GM18520 (cell line): ENCODE results near the gene TTC28.
"Not testable (repeated sequence)": the region's sequence is repeated elsewhere in the genome, so short reads cannot be mapped to it uniquely, and the experiment has no call there.

Experiments used
- ATAC-seq: cut with Tn5 transposase; IDR thresholded peaks from one replicate; pipeline ENCODE4 v1.9.1; 2021; ENCODE audit not compliant: unreplicated experiment

TTC28 gene

DNA sequence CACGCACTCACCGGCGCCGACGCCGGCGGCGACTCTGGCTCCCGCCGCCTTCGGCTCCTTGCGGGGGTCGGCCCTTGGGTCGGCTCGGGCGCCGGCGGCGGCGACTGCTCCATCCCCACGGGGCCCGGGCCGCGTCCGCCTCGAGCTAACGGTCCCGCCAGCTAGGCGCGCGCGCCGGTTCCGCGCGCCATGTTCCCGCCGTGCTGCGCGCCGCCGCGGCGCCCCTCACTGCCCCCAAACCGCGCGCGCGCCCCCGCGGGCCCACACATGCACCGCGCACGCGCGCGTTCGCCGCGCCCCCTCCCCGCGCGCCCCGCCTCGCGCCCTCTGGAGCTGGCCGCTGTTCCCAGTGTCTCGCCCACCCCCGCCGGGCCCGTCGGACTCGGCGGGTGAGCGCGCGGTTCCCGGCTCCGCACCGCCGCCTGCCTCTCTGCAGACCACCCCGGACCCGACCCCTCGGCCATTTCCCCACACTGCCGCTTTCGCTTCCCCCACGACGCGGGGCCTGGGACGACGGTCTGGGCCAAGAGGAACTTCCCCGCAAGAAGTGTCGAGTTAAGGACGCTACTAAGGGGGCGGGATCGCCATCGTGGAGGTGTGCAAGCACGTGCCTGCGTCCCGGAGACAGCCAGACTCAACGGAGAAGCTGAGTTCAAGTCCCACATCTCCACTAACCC is at the start of gene TTC28:
Gene TTC28 (minus strand): TSS at position 230 of the 677 bp plus-strand sequence. CDS start 117 bp downstream, at position 113.
- not testable (repeated sequence) for ATAC-seq

DNA sequence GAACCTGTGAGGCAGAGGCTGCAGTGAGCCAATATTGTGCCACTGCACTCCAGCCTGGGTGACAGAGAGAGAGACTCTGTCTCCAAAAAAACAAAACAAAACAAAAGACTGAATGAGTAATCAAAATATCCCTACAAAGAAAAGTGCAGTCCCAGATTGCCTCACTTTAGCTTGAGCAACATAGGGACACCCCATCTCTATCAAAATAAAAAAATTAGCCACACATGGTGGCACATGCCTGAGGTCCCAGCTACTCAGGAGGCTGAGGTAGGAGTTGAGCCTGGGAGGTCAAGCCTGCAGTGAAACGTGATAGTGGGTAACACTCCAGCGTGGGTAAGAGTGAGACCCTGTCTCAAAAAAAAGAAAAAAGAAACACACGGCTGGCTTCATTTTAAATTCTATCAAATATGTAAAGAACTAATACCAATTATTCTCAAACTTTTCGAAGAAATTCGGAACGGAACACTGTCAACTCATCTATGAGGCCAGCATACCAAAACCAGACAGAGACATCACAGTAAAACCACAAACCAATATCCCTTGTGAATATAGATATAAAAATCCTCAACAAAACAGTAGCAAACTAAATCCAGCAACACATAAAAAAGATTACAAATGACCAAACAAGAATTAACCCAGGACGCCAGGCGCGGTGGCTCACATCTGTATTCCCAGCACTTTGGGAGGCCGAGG is 49.1 kb upstream of the TTC28 start:
- ATAC-seq: no peak

DNA sequence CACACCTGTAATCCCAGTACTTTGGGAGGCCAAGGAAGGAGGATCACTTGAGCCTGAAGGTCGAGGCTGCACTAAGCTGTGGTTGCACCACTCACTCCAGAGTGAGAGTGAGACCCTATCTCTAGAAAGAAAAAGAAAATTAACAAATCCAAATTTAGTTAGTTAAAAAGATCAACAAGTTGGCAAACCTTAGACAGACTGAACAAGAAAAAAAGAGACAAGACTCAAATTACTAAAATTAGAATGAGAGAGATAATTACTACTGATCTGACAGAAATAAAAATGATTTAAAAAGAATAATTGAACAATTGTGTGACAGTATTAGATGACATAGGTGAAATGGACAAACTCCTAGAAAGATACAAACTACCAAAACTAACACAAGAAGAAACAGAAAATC is 48.4 kb upstream of the TTC28 start:
- no peak for ATAC-seq

DNA sequence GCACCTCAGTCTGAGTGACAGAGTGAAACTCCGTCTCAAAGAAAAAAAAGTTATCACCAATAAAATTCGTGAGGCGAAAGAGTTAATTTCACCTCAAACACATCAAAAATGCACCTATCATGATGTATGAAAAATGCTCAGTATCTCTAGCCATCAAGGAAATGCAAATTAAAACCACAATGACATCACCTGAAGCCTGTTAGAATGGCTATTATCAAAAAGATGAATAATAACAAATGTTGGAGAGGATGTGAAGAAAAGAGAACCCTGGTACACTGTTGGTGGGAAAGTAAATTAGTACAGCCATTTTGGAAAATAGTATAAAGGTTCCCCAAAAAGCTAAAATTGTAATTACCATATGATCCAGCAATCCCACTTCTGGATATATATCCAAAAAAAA is 38.4 kb upstream of the TTC28 start:
- no peak for ATAC-seq

DNA sequence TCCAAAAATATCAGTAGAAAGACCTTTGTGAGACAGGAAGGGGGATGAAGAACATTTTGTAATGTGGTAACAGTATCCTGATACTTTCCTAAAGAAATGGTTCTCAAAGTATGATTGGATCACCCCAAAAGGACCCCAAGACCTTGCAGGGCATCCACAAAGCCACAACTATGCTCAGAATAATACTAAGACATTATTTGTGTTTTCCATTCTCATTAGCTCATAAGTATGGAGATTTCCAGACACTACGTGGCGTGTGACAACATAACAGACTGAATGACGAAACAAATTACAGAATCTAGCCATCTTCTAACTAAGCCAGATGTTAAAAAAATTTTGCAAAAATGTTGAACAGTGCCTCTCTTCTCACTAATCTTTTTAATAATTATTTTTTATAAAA is 37.0 kb upstream of the TTC28 start:
- no peak for ATAC-seq

DNA sequence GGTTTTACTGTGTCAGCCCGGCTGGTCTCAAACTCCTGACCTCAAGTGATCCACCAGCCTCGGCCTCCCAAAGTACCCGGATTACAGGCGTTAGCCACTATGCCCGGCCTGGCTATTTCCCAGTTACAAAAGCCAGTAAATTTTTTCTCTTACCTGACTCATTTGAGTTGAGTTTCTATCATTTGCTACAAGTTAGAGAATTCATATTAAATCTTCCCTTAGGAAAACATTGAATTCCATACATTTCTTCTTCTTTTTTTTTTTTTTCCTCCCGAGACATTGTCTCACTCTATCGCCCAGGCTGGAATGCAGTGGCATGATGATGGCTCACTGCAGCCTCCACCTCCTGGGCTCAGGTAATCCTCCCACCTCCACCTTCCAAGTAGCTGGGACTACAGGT is 36.0 kb upstream of the TTC28 start:
- no peak for ATAC-seq

DNA sequence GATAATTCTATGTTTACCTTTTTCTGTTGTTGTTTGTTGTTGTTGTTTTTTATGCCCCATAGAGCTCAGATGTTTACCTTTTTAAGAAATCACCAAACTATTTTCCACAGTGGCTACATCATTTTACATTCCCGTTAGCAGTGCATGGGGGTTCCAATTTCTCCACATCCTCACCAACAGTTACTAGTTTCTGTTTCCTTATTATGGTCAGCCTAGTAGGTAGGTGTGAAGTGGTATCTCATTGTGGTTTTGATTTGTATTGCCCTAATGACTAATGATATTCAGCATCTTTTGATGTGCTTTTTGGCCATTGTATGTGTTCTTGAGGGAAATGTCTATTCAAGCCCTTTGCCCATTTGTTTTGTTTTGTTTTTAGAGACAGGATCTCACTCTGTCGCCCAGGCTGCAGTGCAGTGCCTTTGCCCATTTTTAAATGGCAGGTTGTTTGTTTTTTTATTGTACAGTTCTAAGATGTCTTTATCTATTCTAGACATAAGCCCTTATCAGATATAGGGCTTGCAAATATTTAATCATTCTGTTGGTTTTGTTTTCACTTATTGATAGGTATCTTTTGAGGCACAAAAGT is 34.5 kb upstream of the TTC28 start:
- ATAC-seq: no peak

DNA sequence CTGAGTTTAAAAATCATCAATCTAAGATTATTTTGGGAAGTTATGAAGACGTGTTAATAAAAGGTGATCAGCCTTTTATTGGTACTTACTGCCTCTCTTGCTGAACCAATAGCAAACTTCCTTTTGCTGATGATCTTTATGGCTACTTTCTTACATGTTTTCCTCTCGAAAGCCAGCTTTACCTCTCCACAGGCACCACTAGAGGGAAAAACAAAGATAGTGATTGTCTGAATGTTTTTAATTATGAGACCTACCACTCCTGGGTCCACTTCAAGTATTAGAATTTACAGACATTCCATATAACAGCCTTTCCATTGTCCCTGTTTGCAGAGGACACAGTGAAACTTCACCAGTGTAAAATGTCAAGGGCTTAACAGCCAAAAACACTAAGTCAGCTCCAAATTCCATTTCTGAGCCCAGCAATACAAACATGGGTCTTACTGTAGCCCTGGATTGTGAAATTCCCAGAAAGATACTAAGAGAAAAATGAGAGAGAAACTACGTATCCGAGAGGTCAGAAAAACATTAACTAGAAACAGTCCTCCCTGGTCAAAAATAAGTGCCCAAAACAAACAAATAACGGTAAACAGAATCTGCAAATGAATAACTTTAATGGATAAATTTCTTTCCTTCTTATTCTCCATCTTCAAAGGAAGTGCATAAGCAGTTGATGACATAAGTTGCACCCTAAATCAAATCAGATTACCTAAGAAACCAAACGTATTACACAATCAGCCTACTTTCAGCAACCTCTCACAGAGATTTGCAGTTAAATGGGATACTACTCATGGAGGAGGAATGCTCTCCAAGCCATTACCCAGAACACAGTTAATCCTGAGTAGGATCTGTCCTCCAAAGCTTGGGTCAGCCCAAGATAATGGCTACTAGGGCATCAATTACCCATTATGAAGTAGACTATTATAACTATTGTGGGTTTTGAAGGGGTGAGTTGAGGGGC is 32.5 kb upstream of the TTC28 start:
- no peak for ATAC-seq

DNA sequence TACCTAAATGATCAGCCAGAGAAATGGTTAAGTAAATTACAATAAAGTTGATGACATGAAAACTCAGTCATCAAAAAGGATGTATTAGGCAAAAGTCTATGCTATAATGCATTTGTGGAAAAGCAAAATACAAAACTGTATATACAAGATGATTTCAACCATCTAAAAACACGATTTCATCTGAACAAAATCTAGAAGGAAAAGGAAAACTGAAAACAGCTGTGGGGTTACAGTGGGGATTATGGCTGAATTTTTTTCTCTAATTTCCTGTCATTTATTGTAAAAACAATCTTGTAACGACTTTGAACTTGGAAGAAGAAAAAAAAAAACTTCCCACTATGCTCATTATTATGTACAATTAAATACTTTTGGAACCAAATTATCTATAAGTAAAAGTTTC is 31.7 kb upstream of the TTC28 start:
- no peak for ATAC-seq

DNA sequence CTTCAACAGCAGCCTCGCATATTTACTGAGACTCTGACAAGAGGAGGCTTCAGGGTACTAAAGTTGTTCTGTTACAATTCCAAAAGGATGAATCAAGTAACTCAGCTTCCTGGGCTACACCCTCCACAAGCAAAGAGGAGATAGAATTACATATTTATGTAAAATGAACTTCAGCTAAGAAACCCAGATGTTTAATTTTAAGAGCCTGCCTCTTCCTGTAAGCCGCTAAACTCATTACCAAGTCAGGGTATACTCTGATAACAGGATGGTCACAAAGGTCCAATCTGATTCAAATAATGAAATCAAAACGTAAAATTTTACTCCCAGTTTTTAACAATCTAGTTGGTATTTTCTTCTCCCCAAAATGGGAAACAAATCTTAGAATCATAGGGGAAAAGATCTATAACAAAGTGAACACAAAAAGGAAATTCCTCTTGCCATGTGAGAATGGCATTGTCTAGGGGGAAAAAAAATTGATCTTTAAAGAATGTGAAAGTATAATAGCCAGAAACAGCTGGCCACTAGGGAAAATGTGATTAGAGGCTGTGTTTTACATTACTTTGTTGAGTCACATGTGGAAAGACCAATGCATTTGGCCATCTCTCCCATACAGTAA is 31.0 kb upstream of the TTC28 start:
- ATAC-seq: no peak

DNA sequence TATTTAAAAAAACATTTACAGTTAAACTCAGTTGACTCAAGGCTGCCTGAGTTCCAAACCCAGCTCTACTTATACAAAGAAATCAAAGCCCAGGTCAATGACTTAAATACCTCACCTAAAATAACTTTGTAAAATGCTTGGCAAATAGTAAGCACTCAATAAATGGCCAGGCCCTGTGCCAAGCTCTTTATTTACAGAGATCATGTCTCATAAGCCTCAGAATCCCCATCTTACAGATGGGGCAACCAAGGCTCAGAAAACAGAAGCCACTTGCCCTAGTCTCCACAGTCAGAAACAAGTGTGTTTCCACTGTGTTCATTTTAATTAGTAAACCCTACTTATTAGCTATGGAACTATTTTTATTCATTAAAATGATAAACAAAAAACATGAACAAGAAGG is 30.5 kb upstream of the TTC28 start:
- ATAC-seq: no peak

DNA sequence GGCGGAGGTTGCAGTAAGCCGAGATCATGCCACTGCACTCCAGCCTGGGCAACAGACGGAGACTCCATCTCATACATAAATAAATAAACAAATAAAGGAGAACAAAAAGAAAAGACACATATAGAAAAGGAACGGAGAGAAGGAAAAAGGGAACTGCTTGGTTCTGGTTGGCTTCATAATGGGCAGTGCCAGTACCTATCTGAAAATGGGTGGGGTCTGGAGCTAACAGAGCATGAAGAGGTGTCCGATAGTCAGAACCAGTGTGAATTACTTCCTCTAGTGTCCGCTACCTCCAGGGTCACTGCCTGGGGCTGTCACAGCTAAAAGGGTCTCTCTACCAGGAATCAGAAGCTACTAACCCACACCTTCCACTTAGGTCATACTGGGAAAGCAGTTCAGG is 27.2 kb upstream of the TTC28 start:
- ATAC-seq: no peak

DNA sequence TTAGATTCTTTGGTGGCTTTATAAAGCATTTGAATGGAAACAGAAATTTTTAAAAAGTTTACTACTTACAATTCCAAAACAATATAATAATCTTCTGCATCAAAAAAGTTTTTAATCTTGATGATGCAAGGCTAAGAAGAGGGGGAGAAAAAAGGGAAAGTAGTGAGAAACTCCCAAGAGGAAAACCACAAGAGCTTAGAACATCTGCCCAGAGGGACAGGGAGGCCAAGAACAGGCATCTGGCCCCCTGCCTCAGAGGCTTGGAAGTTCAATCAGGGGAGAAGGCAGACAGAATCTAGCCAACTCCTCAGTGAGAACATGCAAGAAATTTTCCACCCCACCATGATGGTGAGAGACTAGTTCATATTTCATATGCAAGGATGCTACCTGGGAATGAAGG is 23.8 kb upstream of the TTC28 start:
- no peak for ATAC-seq

DNA sequence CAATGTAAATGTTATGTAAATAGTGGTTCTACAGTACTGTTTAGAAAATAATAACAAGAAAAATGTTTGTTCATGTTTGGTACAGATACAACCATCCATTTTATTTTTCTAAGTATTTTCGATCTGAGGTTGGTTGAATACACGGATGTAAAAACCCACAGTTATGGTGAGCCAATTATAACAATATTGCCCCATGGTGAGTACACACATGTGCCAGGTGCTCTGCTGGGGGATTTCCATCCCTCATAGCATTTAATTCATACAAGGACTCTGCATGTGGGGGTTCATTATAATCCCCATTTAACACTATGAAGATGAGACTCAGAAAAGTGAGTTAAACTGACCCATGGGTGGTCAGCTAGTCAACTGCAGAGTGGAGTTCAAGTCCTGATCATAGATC is 23.3 kb upstream of the TTC28 start:
- ATAC-seq: no peak

DNA sequence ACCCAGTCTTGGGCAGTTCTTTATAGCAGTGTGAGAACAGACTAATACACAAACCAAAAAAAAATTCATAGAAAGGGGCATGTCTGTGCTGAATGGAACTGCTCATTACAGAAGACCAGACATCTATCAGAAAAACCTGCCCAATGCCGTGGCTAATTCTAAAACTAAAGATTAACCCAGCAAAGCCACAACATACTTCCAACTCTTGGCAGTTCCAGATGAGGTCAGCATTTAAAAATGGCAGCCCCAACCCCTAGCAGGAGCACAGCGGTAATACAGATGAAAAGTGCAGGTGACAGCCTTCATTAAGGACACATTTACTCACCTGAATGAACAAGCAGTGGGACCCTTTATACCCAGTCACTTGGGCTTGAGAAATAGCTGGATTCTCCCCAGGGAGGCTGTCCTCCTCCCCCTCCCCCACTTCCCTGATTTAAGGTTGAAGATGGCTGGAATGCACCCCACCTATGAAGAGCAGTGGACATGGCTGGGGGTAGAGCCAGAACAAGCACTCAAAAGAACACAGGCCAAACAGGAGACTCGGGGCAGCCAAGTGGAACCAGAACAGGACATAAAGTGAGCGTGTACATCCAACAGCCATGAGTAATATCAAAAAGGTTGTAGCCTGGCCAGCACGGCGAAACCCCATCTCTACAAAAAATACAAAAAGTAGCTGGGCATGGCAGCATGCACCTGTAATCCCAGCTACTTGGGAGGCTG is 13.6 kb upstream of the TTC28 start:
- not testable (repeated sequence) for ATAC-seq

DNA sequence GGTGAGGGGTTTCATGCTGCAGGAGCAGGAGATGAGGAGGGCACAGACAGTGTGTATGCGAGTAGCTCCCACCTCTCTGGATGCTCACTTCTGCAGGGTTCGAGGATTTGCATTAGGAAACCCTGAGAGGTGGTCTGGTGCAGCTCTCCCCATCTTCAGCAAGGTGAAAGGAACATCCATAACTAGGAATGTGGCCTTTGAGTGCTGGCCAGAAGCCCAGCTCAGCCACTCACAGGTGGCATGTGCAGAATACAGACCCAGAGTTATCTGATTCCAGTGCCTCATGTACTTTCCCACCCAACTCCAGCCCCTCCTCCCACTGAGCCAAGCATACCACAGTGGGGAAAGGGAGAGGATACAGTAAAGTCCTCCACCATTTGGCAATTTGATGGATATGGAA is 10.2 kb upstream of the TTC28 start:
- not testable (repeated sequence) for ATAC-seq

DNA sequence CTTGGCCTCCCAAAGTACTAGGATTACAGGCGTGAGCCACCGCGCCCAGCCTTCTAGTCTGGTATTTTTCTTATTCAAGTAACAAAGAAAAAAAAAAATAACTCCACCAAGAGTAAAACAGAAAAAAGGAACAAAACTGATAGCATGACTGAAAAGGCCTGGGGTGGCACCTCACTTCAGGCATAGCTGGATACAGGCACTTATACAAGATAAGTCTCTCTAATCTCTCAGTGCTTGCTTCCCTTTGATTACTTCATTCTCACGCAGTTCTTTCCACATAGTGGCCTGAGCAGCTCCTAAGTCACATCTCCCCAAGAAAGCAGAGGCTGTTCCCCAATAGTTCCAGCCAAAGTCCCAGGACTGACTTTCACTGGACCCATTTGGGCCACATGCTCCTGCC is 3.3 kb upstream of the TTC28 start:
- not testable (repeated sequence) for ATAC-seq

DNA sequence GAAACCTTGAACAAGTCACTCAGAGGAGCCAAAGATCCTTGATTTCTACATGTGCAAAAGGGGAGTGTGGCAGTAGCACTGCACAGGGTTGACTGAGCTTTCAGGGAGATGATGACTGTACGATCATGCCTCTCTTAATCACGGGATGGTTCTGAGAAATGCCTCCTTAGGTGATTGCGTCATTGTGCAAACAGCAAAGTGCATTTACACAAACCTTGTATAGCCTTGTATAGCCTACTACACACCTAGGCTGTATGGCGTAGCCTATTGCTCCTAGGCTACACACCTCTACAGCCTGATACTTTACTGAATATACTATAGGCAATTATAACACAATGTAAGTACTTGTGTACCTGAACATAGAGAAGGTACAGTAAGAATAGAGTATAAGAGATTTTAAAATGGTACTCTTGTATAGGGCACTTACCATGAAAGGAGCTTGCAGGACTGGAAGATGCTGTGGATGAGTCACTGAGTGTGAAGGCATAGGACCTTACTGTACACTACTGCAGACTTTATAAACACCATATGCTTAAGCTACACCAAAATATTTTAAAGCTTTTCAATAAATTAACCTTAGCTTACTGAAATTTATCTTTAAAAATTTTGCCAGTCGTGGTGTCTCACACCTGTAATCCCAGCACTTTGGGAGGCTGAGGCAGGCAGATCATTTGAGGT is 1.3 kb upstream of the TTC28 start:
- not testable (repeated sequence) for ATAC-seq

DNA sequence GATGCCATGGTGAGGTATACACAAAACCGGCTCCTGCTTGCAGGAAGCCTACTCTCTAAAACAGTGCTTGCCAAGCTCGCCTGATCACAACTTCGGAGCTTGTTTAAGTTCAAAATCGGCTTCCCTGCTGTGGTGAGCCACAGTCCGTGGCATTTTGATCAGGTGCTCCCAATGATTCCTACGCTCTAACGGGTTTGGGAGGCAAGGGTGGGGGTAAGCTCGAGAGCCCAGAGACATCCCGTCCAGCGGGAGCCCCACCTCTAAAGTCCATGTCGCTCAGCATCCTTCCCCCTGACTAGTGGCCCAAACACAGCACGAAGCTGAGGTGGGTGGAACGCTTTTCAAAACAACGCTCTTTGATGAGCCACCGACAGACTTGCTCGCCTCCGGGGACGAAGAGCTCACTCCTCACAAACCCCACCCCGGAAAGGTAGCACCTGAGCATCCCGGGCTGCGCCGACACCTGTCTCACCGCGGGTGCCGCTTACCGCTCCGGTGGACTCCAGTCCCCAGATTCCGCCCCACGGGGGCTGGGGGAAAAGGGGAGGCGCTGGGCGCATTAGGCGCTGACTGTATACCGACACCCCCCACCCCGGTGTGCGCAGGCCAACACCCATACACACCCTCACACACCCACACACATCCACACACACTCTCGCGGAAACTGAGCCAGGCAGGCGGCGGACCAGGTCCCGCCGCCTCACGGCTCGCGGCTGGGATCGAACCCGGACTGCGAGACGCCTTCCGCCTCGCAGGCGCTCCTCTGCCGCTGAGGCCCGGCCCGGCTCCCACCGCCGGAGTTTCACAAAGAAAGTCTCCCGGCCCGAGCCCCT is 646 bp downstream of the TTC28 start:
- not testable (repeated sequence) for ATAC-seq
